ENCODE results near the gene TEDC1.

Gene TEDC1

GRCh38 chr14:105473033-105473676 is 17.9 kb upstream of the TEDC1 start:
- in situ Hi-C loops (cut with MboI; ENCODE audit: low sequenced_read_pairs), result no loop called here

GRCh38 chr14:105473677-105474482 is 17.2 kb upstream of the TEDC1 start:
- in situ Hi-C loops (cut with MboI; ENCODE audit: low sequenced_read_pairs), result no loop called here

- in situ Hi-C loops (cut with MboI; ENCODE audit: low sequenced_read_pairs), result loop anchor here (25.0 kb wide), 1 partner anchor 112 kb away; no protein-coding TSS in a partner anchor
Measured at GRCh38 chr14:105474483-105475268, 16.4 kb upstream of the TEDC1 start, which contains the start of gene CRIP2. TSS of gene CRIP2 (plus strand) at chr14:105474821. CDS start at chr14:105474863, 42 bp downstream.

- in situ Hi-C loops (cut with MboI; ENCODE audit: low sequenced_read_pairs), result loop anchor here (25.0 kb wide), 1 partner anchor 113 kb away; no protein-coding TSS in a partner anchor
Measured at GRCh38 chr14:105475269-105476096, 15.6 kb upstream of the TEDC1 start.

GRCh38 chr14:105476097-105476830 is 14.8 kb upstream of the TEDC1 start:
- in situ Hi-C loops (cut with MboI; ENCODE audit: low sequenced_read_pairs), result loop anchor here (25.0 kb wide), 1 partner anchor 114 kb away; no protein-coding TSS in a partner anchor

- in situ Hi-C loops (cut with MboI; ENCODE audit: low sequenced_read_pairs), result loop anchor here (25.0 kb wide), 1 partner anchor 115 kb away; no protein-coding TSS in a partner anchor
Measured at GRCh38 chr14:105476831-105477659, 14.0 kb upstream of the TEDC1 start.

GRCh38 chr14:105477660-105478397 is 13.2 kb upstream of the TEDC1 start:
- in situ Hi-C loops (cut with MboI; ENCODE audit: low sequenced_read_pairs), result loop anchor here (25.0 kb wide), 1 partner anchor 116 kb away; no protein-coding TSS in a partner anchor

GRCh38 chr14:105478398-105479251 is 12.4 kb upstream of the TEDC1 start:
- in situ Hi-C loops (cut with MboI; ENCODE audit: low sequenced_read_pairs), result loop anchor here (25.0 kb wide), 1 partner anchor 116 kb away; no protein-coding TSS in a partner anchor

GRCh38 chr14:105479431-105480158 is 11.5 kb upstream of the TEDC1 start:
- in situ Hi-C loops (cut with MboI; ENCODE audit: low sequenced_read_pairs), result loop anchor here (25.0 kb wide), 1 partner anchor 117 kb away; no protein-coding TSS in a partner anchor

GRCh38 chr14:105480199-105480746 is 10.8 kb upstream of the TEDC1 start:
- in situ Hi-C loops (cut with MboI; ENCODE audit: low sequenced_read_pairs), result loop anchor here (25.0 kb wide), 1 partner anchor 118 kb away; no protein-coding TSS in a partner anchor

GRCh38 chr14:105480807-105481801 is 9.9 kb upstream of the TEDC1 start:
- in situ Hi-C loops (cut with MboI; ENCODE audit: low sequenced_read_pairs), result loop anchor here (25.0 kb wide), 1 partner anchor 119 kb away; no protein-coding TSS in a partner anchor

GRCh38 chr14:105481886-105482457 is 9.1 kb upstream of the TEDC1 start:
- in situ Hi-C loops (cut with MboI; ENCODE audit: low sequenced_read_pairs), result loop anchor here (25.0 kb wide), 1 partner anchor 120 kb away; no protein-coding TSS in a partner anchor

- in situ Hi-C loops (cut with MboI; ENCODE audit: low sequenced_read_pairs), result loop anchor here (25.0 kb wide), 1 partner anchor 120 kb away; no protein-coding TSS in a partner anchor
Measured at GRCh38 chr14:105482486-105483110, 8.4 kb upstream of the TEDC1 start.
